ENCODE data around the gene TMEM109.

The TMEM109 gene

GRCh38 chr11:60879971-60880588 is 33.9 kb upstream of the TMEM109 start:
- Histone ChIP-seq H2BK5ac (ENCODE audit: low read length) (no peak overlapping the region), H3K27me3 (ENCODE audit: control insufficient read depth in 3 of 3, insufficient read depth in 3 of 3, low read depth in 1 of 3, low read length in 3 of 3) (no peaks in the 10 kb centered on the region), H3K9me3 (replicated peaks in 1 of 2; ENCODE audit: control insufficient read depth in 2 of 2, insufficient read depth in 1 of 2, low read depth in 1 of 2, low read length in 2 of 2) (no peaks in the 10 kb centered on the region), H3K18ac (ENCODE audit: low read length) (no peak overlapping the region), H2BK12ac (ENCODE audit: low read length) (no peak overlapping the region), H4K91ac (ENCODE audit: low read depth, low read length, poor library complexity) (no peak overlapping the region), H3K27ac (replicated peaks; ENCODE audit: low read length) (no peak overlapping the region), H2BK15ac (ENCODE audit: low read length) (no peak overlapping the region), H3K4me1 (ENCODE audit: control insufficient read depth in 2 of 2, insufficient read depth in 1 of 2, low read depth in 1 of 2, low read length in 2 of 2) (peaks cover 0 to 6% of the 10 kb centered on the region in 2 donors), H3K4ac (ENCODE audit: low read length) (no peak overlapping the region), H3K36me3 (replicated peaks in 1 of 2; ENCODE audit: control insufficient read depth in 2 of 2, insufficient read depth in 2 of 2, low read length in 2 of 2) (peaks cover 8 to 16% of the 10 kb centered on the region in 2 donors), H2AFZ (ENCODE audit: low read length) (no peak overlapping the region), H3K4me2 (ENCODE audit: insufficient read depth, low read length, poor library complexity, severe bottlenecking) (no peak overlapping the region), H3K4me3 (ENCODE audit: low read length in 2 of 2) (no peak overlapping the region), H3K79me1 (ENCODE audit: low read depth, low read length) (no peaks in the 10 kb centered on the region), H3K9ac (ENCODE audit: low read depth, low read length, poor library complexity) (no peak overlapping the region), H2BK120ac (ENCODE audit: low read depth, low read length) (no peak overlapping the region), H4K8ac (ENCODE audit: low read depth, low read length) (no peak overlapping the region), H3K23ac (ENCODE audit: low read depth, low read length, poor library complexity) (no peak overlapping the region), H3K14ac (ENCODE audit: low read length) (no peak overlapping the region), H2AK5ac (ENCODE audit: low read depth, low read length) (no peak overlapping the region)
- WGBS, 2 donors (ENCODE audit: extremely low coverage in 2 of 2, insufficient read length in 2 of 2, insufficient replicate concordance in 1 of 2): no CpG with 5 or more reads among the region's 5 CpGs
- no peak for DNase-seq (ENCODE audit: low spot score)

DNA sequence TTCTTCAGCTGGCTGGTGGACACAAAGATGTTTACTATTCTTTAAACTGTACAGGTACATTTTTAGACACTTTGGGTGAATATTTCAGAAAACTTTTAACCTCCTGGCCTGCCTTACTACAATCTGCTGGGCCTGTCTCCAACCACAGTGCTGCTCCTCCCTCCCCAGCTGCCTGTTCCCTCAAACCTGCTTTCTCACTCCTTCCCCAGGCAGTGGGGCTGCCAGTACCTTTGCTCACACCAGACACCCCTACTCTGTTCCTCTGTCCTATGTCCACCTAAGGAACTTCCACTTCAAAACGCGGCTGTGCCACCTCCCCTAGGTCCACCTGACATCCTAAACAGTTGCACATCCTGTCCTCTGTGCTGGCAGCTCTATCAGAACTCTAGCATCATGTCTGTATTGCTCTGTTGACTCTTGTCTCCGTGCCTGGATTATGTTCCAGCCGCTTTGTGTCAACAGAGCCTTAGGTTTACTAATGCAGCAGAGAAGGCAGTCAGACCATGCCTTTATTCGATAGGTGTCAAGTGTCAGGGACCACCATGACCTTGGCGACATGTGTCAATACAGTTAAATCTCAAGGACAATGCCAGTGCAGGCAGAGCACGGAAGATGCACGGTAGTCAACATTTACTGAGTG is 33.2 kb upstream of the TMEM109 start:
- Histone ChIP-seq H4K91ac (ENCODE audit: low read depth, low read length, poor library complexity) (no peak overlapping the region), H3K14ac (ENCODE audit: low read length) (no peak overlapping the region), H3K4me3 (ENCODE audit: low read length in 2 of 2) (no peak overlapping the region), H2BK12ac (ENCODE audit: low read length) (no peak overlapping the region), H2AFZ (ENCODE audit: low read length) (no peak overlapping the region), H4K8ac (ENCODE audit: low read depth, low read length) (no peak overlapping the region), H3K9ac (ENCODE audit: low read depth, low read length, poor library complexity) (no peak overlapping the region), H3K27ac (replicated peaks; ENCODE audit: low read length) (no peak overlapping the region), H3K79me1 (ENCODE audit: low read depth, low read length) (no peaks in the 10 kb centered on the region), H3K23ac (ENCODE audit: low read depth, low read length, poor library complexity) (no peak overlapping the region), H3K4ac (ENCODE audit: low read length) (no peak overlapping the region), H3K18ac (ENCODE audit: low read length) (no peak overlapping the region), H3K27me3 (ENCODE audit: control insufficient read depth in 3 of 3, insufficient read depth in 3 of 3, low read depth in 1 of 3, low read length in 3 of 3) (no peaks in the 10 kb centered on the region), H2BK120ac (ENCODE audit: low read depth, low read length) (no peak overlapping the region), H3K4me2 (ENCODE audit: insufficient read depth, low read length, poor library complexity, severe bottlenecking) (no peak overlapping the region), H3K36me3 (replicated peaks in 1 of 2; ENCODE audit: control insufficient read depth in 2 of 2, insufficient read depth in 2 of 2, low read length in 2 of 2) (peaks cover 5 to 16% of the 10 kb centered on the region in 2 donors), H3K9me3 (replicated peaks in 1 of 2; ENCODE audit: control insufficient read depth in 2 of 2, insufficient read depth in 1 of 2, low read depth in 1 of 2, low read length in 2 of 2) (no peaks in the 10 kb centered on the region), H2BK15ac (ENCODE audit: low read length) (no peak overlapping the region), H2BK5ac (ENCODE audit: low read length) (no peak overlapping the region), H2AK5ac (ENCODE audit: low read depth, low read length) (no peak overlapping the region), H3K4me1 (ENCODE audit: control insufficient read depth in 2 of 2, insufficient read depth in 1 of 2, low read depth in 1 of 2, low read length in 2 of 2) (peaks cover 0 to 6% of the 10 kb centered on the region in 2 donors)
- DNase-seq (ENCODE audit: low spot score): no peak
- WGBS, 2 donors (ENCODE audit: extremely low coverage in 2 of 2, insufficient read length in 2 of 2, insufficient replicate concordance in 1 of 2): no CpG with 5 or more reads among the region's 8 CpGs

DNA sequence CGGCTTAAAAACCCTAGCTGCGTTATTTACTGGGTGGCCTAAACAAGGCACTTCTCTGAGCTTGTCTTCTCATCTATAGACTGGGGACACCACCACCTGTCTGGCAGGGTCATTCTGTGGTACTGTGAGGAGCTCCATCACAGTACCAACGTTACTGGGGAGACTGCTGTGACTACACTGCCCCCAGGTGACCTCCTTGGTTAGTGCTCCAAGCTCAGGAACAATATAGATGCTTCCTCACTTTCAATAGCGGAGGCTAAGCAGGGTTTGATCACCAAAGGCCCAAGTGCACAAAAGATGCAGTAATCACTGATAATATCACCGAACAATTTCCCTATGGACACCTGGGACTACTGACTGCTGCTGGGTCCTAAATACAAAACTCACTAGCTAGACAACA is 26.4 kb upstream of the TMEM109 start:
- no peak overlapping the region for H3K4ac ChIP-seq (ENCODE audit: low read length)
- H3K27me3 ChIP-seq (ENCODE audit: control insufficient read depth in 3 of 3, insufficient read depth in 3 of 3, low read depth in 1 of 3, low read length in 3 of 3): no peaks in the 10 kb centered on the region
- H2BK15ac ChIP-seq (ENCODE audit: low read length): no peak overlapping the region
- H2BK12ac ChIP-seq (ENCODE audit: low read length): no peak overlapping the region
- DNase-seq (ENCODE audit: low spot score): peak; percentile 24
- no CpG with 5 or more reads among the region's 5 CpGs for WGBS, 2 donors (ENCODE audit: extremely low coverage in 2 of 2, insufficient read length in 2 of 2, insufficient replicate concordance in 1 of 2)
- no peaks in the 10 kb centered on the region for H3K79me1 ChIP-seq (ENCODE audit: low read depth, low read length)
- H3K4me1 ChIP-seq (ENCODE audit: control insufficient read depth in 2 of 2, insufficient read depth in 1 of 2, low read depth in 1 of 2, low read length in 2 of 2): no peaks in the 10 kb centered on the region
- H2AFZ ChIP-seq (ENCODE audit: low read length): no peak overlapping the region
- no peaks in the 10 kb centered on the region for H3K9me3 ChIP-seq (replicated peaks in 1 of 2; ENCODE audit: control insufficient read depth in 2 of 2, insufficient read depth in 1 of 2, low read depth in 1 of 2, low read length in 2 of 2)
- no peak overlapping the region for H2AK5ac ChIP-seq (ENCODE audit: low read depth, low read length)
- H4K91ac ChIP-seq (ENCODE audit: low read depth, low read length, poor library complexity): no peak overlapping the region
- H4K8ac ChIP-seq (ENCODE audit: low read depth, low read length): no peak overlapping the region
- peaks cover 10 to 31% of the 10 kb centered on the region in 2 donors for H3K36me3 ChIP-seq (replicated peaks in 1 of 2; ENCODE audit: control insufficient read depth in 2 of 2, insufficient read depth in 2 of 2, low read length in 2 of 2)
- H3K4me3 ChIP-seq (ENCODE audit: low read length in 2 of 2): no peak overlapping the region
- no peak overlapping the region for H2BK120ac ChIP-seq (ENCODE audit: low read depth, low read length)
- H3K18ac ChIP-seq (ENCODE audit: low read length): no peak overlapping the region
- H2BK5ac ChIP-seq (ENCODE audit: low read length): no peak overlapping the region
- H3K14ac ChIP-seq (ENCODE audit: low read length): no peak overlapping the region
- no peak overlapping the region for H3K4me2 ChIP-seq (ENCODE audit: insufficient read depth, low read length, poor library complexity, severe bottlenecking)
- H3K9ac ChIP-seq (ENCODE audit: low read depth, low read length, poor library complexity): no peak overlapping the region
- H3K23ac ChIP-seq (ENCODE audit: low read depth, low read length, poor library complexity): no peak overlapping the region
- H3K27ac ChIP-seq (replicated peaks; ENCODE audit: low read length): no peak overlapping the region

DNA sequence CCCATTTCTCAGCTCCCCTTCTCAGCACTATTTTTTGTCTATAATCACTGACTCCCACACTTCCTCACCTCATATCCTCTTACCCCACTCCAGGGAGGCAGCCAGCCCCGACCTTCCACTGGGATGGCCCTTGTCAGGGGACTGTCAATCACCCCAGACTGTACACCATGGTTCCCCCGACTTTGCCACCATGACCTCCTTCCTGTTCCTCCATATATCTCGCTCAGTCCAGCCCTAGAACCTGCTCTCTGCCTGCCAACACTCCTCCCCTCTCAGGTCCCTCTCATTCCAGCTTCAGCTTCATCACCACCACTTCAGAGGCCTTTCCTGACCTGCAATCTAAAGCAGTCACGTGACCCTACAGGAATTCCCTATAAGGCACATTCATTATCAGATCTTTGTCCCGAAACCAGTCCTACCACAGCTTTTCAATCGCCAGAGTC is 24.1 kb upstream of the TMEM109 start:
- Histone ChIP-seq H3K27me3 (ENCODE audit: control insufficient read depth in 3 of 3, insufficient read depth in 3 of 3, low read depth in 1 of 3, low read length in 3 of 3) (no peaks in the 10 kb centered on the region), H4K8ac (ENCODE audit: low read depth, low read length) (no peak overlapping the region), H2BK5ac (ENCODE audit: low read length) (no peak overlapping the region), H3K23ac (ENCODE audit: low read depth, low read length, poor library complexity) (no peak overlapping the region), H3K27ac (replicated peaks; ENCODE audit: low read length) (no peak overlapping the region), H3K4me3 (ENCODE audit: low read length in 2 of 2) (peak overlapping the region in 1 of 2 donors; percentile 41), H3K4me1 (ENCODE audit: control insufficient read depth in 2 of 2, insufficient read depth in 1 of 2, low read depth in 1 of 2, low read length in 2 of 2) (no peaks in the 10 kb centered on the region), H3K36me3 (replicated peaks in 1 of 2; ENCODE audit: control insufficient read depth in 2 of 2, insufficient read depth in 2 of 2, low read length in 2 of 2) (peaks cover 18 to 53% of the 10 kb centered on the region in 2 donors), H3K4me2 (ENCODE audit: insufficient read depth, low read length, poor library complexity, severe bottlenecking) (no peak overlapping the region), H2AK5ac (ENCODE audit: low read depth, low read length) (no peak overlapping the region), H3K9ac (ENCODE audit: low read depth, low read length, poor library complexity) (no peak overlapping the region), H2AFZ (ENCODE audit: low read length) (no peak overlapping the region), H3K79me1 (ENCODE audit: low read depth, low read length) (no peaks in the 10 kb centered on the region), H4K91ac (ENCODE audit: low read depth, low read length, poor library complexity) (no peak overlapping the region), H3K14ac (ENCODE audit: low read length) (peak overlapping the region; percentile 47), H2BK120ac (ENCODE audit: low read depth, low read length) (no peak overlapping the region), H3K9me3 (replicated peaks in 1 of 2; ENCODE audit: control insufficient read depth in 2 of 2, insufficient read depth in 1 of 2, low read depth in 1 of 2, low read length in 2 of 2) (no peaks in the 10 kb centered on the region), H3K4ac (ENCODE audit: low read length) (no peak overlapping the region), H3K18ac (ENCODE audit: low read length) (no peak overlapping the region), H2BK12ac (ENCODE audit: low read length) (no peak overlapping the region), H2BK15ac (ENCODE audit: low read length) (no peak overlapping the region)
- WGBS, 2 donors (ENCODE audit: extremely low coverage in 2 of 2, insufficient read length in 2 of 2, insufficient replicate concordance in 1 of 2): no CpG with 5 or more reads among the region's 6 CpGs
- DNase-seq (ENCODE audit: low spot score): no peak

Data from neuronal stem cell (in vitro differentiated cells).